Measurements from ENCODE around the gene ABHD16A.

ABHD16A gene

DNA sequence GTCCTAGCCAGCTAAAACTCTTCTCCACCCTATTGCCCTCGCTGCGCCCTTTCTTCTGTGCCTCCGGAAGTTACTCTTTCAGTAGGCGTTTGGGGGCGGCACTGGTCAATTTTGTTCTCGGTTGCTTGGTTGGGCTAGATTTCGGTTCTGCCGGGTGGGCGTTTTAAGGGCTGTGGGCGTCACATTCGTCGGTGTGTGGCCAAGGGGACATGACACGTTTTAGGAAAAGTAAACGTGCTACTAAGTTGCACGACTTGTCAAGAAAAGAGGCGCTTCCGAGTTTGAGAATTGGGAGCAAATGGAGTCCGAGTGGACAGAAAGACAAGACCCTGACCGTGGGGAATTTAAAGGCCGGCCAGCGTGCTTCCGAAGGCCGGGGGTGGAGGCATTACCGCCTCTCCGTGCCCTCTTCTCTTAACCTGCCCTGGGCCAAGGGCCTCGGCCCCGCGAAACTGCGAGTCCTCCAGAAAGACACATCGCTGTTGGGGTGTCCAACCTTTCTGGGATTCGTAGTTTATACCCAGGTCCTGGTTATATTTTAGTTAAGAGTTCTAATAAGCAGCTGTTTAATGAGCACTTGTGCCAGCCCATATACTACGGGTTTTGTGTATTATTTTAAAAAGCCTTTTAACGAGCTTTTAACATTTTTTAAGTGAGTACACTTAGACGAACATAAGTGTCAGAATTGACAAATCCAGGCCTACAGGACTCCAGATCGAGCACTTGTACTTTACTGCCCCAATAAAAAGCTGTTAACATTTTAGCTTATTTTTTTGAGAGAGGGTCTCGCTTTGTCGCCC is 50.0 kb downstream of the ABHD16A start:
- ChIA-PET CTCF (interaction anchor here (1.1 kb wide), 1 partner anchor 7 kb away, joined by 4 read pairs; the partner anchor contains the start of gene C6orf47), POLR2A (interaction anchor here (0.8 to 5.6 kb wide), 21 partner anchors 9 to 319 kb away, joined by 3 to 138 read pairs (median 5); partner anchors contain the start of genes ABHD16A, AIF1, C6orf47 and CSNK2B)
- DNase-seq (ENCODE audit: extremely low spot score): peak; percentile 88
- TF ChIP-seq ELF4 (IDR thresholded peaks at IDR 0.05) (no peak), L3MBTL2 (conservative IDR thresholded peaks at IDR 0.05) (0 out of 2 replicates have a peak, but pooled peaks have one; percentile 46), ARNT (IDR thresholded peaks at IDR 0.05) (no peak)

DNA sequence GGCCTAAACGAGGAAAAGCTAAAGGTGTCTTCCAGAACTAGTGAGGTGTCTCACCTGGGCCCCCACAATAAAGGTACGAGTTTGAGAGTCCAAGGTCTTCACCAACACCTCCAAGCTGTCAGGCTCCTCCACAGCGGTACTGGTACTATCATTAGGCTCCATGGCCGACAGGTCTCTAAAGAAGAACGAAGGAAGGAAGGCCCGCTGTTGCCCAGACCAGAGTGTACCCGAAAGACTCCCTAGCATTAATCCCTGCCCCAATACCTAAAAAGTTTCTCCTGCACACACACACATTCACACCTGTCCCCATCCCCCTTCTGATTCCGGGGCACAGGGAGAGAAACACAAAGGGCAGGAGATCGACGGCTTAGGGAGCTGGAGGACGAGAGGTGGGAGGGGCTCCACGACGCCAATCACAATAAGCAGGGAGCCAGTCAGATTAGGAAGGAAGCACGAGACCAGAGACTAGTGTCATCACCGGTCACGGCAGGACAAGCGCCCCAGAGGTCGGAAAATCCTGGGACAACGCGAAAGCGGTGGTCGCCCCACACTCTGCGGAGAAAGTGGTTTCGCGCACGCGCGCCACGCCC is 51.4 kb downstream of the ABHD16A start:
- ChIA-PET POLR2A (interaction anchor here (0.7 to 5.6 kb wide), 19 partner anchors 9 to 321 kb away, joined by 3 to 138 read pairs (median 4); partner anchors contain the start of genes ABHD16A, C6orf47, DDX39B and DXO), CTCF (interaction anchor here (0.6 to 1.1 kb wide), 5 partner anchors 9 to 106 kb away, joined by 3 to 4 read pairs (median 3); partner anchors contain the start of genes ATP6V1G2 and C6orf47)
- no peak for DNase-seq (ENCODE audit: extremely low spot score)
- TF ChIP-seq, protein P1, sequence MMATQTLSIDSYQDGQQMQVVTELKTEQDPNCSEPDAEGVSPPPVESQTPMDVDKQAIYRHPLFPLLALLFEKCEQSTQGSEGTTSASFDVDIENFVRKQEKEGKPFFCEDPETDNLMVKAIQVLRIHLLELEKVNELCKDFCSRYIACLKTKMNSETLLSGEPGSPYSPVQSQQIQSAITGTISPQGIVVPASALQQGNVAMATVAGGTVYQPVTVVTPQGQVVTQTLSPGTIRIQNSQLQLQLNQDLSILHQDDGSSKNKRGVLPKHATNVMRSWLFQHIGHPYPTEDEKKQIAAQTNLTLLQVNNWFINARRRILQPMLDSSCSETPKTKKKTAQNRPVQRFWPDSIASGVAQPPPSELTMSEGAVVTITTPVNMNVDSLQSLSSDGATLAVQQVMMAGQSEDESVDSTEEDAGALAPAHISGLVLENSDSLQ (IDR thresholded peaks at IDR 0.05): peak; percentile 92
- no peak for TF ChIP-seq LEF1 (IDR thresholded peaks at IDR 0.05; ENCODE audit: borderline replicate concordance)

DNA sequence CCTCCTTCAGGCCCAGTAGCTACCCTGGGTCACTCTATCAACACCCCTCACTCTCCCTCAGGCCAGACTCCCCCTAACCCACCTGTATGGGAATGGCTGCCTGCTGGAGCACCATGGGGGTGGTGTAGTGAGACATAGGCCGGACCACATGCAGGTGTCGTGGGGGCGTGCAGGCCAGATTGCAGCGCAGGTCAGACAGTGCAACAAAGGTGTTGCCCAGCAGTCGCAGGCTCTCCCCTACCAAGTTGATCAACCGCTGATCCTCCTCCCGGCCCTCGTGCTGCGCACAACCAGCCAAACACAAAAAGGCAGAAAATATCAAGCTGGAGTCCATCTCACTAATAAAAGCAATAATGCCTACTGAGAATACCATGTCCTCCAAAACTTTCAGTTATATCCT is 57.8 kb downstream of the ABHD16A start:
- ChIA-PET POLR2A (no interaction called here), CTCF (no interaction called here)
- TF ChIP-seq FOXK2 (IDR thresholded peaks at IDR 0.05): no peak
- no peak for TF ChIP-seq SUZ12 (IDR thresholded peaks at IDR 0.05)
- TF ChIP-seq SP1 (IDR thresholded peaks at IDR 0.05): no peak
- TF ChIP-seq HDGF (IDR thresholded peaks at IDR 0.05; ENCODE audit: borderline replicate concordance): no peak
- TF ChIP-seq LEF1 (IDR thresholded peaks at IDR 0.05; ENCODE audit: borderline replicate concordance): no peak
- no peak for TF ChIP-seq ZNF384 (IDR thresholded peaks at IDR 0.05)
- TF ChIP-seq, protein P1 (IDR thresholded peaks at IDR 0.05): no peak
- TF ChIP-seq CTBP1 (IDR thresholded peaks at IDR 0.05; ENCODE audit: borderline replicate concordance): no peak
- no peak for TF ChIP-seq NFRKB (IDR thresholded peaks at IDR 0.05)
- TF ChIP-seq FOXA1 (IDR thresholded peaks at IDR 0.05): no peak
- TF ChIP-seq ARNT (IDR thresholded peaks at IDR 0.05): no peak
- no peak for TF ChIP-seq BHLHE40 (IDR thresholded peaks at IDR 0.05; ENCODE audit: borderline replicate concordance)
- TF ChIP-seq ELF4 (IDR thresholded peaks at IDR 0.05): no peak
- DNase-seq (ENCODE audit: extremely low spot score): no peak

DNA sequence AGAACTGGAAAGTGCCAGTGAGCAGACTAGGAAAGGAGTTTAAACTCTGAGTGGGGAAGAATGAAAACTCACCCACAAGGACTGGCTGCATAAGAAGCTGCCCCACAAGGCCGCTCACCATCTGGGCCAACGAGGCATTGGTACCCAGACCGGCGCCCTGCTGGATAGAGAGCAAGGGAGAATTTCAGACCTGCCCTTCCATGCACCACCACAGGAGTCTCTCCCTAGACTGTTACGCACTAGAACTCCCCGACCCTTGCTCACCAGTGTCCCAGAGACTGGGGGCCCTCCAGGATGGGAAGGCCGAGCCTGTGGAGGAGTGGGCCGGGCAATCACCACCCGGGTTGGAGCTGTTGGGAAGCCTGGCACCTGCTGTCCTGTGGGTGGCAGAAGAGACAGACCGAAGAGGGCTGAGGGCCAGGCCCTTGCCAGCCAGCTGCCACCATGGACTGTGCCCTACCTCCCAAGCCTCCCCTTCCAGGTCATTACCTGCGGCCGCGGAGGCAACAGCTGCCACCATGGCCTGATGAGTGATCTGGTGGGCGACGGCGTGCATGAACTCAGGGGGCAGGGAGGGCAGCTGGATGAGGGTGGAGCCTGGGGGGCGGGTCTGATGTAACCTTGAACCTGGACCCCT is 59.2 kb downstream of the ABHD16A start:
- no peak for TF ChIP-seq HDGF (IDR thresholded peaks at IDR 0.05; ENCODE audit: borderline replicate concordance)
- TF ChIP-seq SP1 (IDR thresholded peaks at IDR 0.05): no peak
- no peak for TF ChIP-seq BHLHE40 (IDR thresholded peaks at IDR 0.05; ENCODE audit: borderline replicate concordance)
- no peak for TF ChIP-seq NFRKB (IDR thresholded peaks at IDR 0.05)
- TF ChIP-seq FOXM1 (IDR thresholded peaks at IDR 0.05; ENCODE audit: borderline replicate concordance): no peak
- TF ChIP-seq L3MBTL2 (conservative IDR thresholded peaks at IDR 0.05): no peak
- no peak for DNase-seq (ENCODE audit: extremely low spot score)
- CTCF ChIA-PET: interaction anchor here (0.5 kb wide), 1 partner anchor 242 kb away, joined by 3 read pairs; no protein-coding TSS in a partner anchor
- POLR2A ChIA-PET: interaction anchor here (1.0 to 1.9 kb wide), 5 partner anchors 9 to 21 kb away, joined by 3 to 5 read pairs (median 4); partner anchors contain the start of genes BAG6, C6orf47 and GPANK1

DNA sequence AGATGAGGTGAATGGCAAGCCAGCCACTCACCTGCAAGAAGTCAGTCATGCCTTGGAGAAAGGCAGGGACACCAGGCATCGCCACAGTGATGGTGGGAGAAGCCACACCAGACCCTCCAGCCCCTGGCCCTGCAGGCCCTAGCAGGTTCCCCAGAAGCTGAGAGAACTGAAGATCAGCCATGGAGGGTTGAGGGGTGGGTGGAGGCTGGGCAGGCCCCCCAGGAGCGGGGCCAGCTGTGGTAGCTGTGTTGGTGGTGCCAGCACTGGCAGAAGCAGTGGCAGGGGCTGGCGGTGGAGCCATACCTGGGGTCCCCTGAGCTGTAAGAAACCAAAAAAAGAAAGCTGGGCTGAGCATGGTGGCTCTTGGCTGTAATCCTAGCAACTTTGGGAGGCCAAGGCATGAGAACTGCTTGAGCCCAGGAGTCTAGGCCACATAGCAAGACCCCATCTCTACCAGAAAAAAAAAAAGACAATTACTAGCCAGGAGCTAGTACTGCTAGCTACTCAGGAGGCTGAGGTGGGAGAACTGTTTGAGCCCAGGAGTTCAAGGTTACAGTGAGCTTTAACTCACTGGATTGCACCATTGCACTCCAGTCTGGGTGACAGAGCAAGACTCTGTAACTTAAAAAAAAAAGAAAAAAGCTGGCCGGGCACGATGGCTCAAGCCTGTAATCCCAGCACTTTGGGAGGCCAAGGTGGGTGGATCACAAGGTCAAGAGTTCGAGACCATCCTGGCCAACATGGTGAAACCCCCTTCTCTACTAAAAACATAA is 60.1 kb downstream of the ABHD16A start:
- ChIA-PET POLR2A (interaction anchor here (0.8 to 1.9 kb wide), 6 partner anchors 8 to 101 kb away, joined by 3 to 5 read pairs (median 4); partner anchors contain the start of genes BAG6, C6orf47, DDX39B and GPANK1), CTCF (no interaction called here)
- TF ChIP-seq HDGF (IDR thresholded peaks at IDR 0.05; ENCODE audit: borderline replicate concordance) (no peak), FOXA1 (IDR thresholded peaks at IDR 0.05) (no peak), ELF4 (IDR thresholded peaks at IDR 0.05) (no peak), SUZ12 (IDR thresholded peaks at IDR 0.05) (no peak), FOXK2 (IDR thresholded peaks at IDR 0.05) (no peak), L3MBTL2 (conservative IDR thresholded peaks at IDR 0.05) (no peak), BHLHE40 (IDR thresholded peaks at IDR 0.05; ENCODE audit: borderline replicate concordance) (no peak), SP1 (IDR thresholded peaks at IDR 0.05) (no peak), NFRKB (IDR thresholded peaks at IDR 0.05) (no peak), LEF1 (IDR thresholded peaks at IDR 0.05; ENCODE audit: borderline replicate concordance) (no peak), CTBP1 (IDR thresholded peaks at IDR 0.05; ENCODE audit: borderline replicate concordance) (no peak)
- TF ChIP-seq, protein P1 (IDR thresholded peaks at IDR 0.05): no peak
- DNase-seq (ENCODE audit: extremely low spot score): no peak

Measured in HEK293T (cell line).